HG03103 (cell line): ENCODE measurements around the gene GLCE.

Experiments used
- ATAC-seq: cut with Tn5 transposase; IDR thresholded peaks from one replicate; pipeline ENCODE4 v1.9.1; 2021; ENCODE audit warnings: low read depth; ENCODE audit not compliant: unreplicated experiment

The GLCE gene

GRCh38 chr15:69160141-69160993, at the start of gene GLCE:
TSS of gene GLCE (plus strand) at chr15:69160635. CDS start at chr15:69255807, 95,172 bp downstream.
- ATAC-seq, result peak; percentile 91

GRCh38 chr15:69114331-69114928, 46.0 kb upstream of the GLCE start:
- no peak for ATAC-seq

- ATAC-seq, result no peak
Measured at GRCh38 chr15:69115031-69115430, 45.4 kb upstream of the GLCE start.

- no peak for ATAC-seq
Measured at GRCh38 chr15:69116391-69116790, 44.0 kb upstream of the GLCE start.

GRCh38 chr15:69117431-69117871, 43.0 kb upstream of the GLCE start:
- no peak for ATAC-seq

- no peak for ATAC-seq
Measured at GRCh38 chr15:69118089-69118488, 42.3 kb upstream of the GLCE start.

- ATAC-seq, result no peak
Measured at GRCh38 chr15:69119001-69119400, 41.4 kb upstream of the GLCE start.

- ATAC-seq, result no peak
Measured at GRCh38 chr15:69119683-69120395, 40.6 kb upstream of the GLCE start.

- ATAC-seq, result no peak
Measured at GRCh38 chr15:69120732-69121131, 39.7 kb upstream of the GLCE start.

- no peak for ATAC-seq
Measured at GRCh38 chr15:69121198-69121828, 39.1 kb upstream of the GLCE start.

GRCh38 chr15:69125236-69125635, 35.2 kb upstream of the GLCE start:
- no peak for ATAC-seq

GRCh38 chr15:69126054-69126469, 34.4 kb upstream of the GLCE start:
- ATAC-seq, result no peak

GRCh38 chr15:69127306-69127705, 33.1 kb upstream of the GLCE start:
- ATAC-seq, result no peak

GRCh38 chr15:69128667-69129311, 31.6 kb upstream of the GLCE start:
- no peak for ATAC-seq

- no peak for ATAC-seq
Measured at GRCh38 chr15:69131362-69132220, 28.8 kb upstream of the GLCE start.

- ATAC-seq, result no peak
Measured at GRCh38 chr15:69132430-69132829, 28.0 kb upstream of the GLCE start.

- no peak for ATAC-seq
Measured at GRCh38 chr15:69132977-69133861, 27.2 kb upstream of the GLCE start.

- no peak for ATAC-seq
Measured at GRCh38 chr15:69133862-69134519, 26.4 kb upstream of the GLCE start.
